Islet of Langerhans (tissue), 1 donor: ENCODE data around the gene SPAG16.

ENCODE experiments used
- FAIRE-seq: peaks from one replicate; lab custom pipeline; 2011; peaks lifted over from hg19 to GRCh38; lab: Jason Lieb, UNC

Gene SPAG16

GRCh38 chr2:213411582-213412289, 127.5 kb downstream of the SPAG16 start:
- no peak for FAIRE-seq

DNA sequence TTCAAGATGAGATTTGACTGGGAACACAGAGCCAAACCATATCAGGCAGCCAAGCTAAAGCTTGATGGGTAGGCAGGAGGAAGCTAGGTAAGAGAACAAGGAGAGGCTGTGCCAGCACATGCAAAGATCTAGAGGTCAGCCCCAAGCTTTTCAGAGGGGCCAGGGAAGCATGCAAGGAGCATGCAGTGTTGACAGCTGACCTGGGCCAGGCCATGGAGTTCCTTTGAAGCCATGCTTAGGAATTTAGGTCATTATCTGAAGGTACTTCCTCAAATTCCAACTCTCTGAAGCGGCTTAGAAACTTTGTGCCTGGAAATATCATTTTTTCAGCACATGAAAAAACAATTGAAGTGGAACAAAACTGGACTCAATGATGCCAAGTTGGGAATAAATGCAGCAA, 130.8 kb downstream of the SPAG16 start:
- no peak for FAIRE-seq

GRCh38 chr2:213416832-213417231, 132.6 kb downstream of the SPAG16 start:
- no peak for FAIRE-seq

DNA sequence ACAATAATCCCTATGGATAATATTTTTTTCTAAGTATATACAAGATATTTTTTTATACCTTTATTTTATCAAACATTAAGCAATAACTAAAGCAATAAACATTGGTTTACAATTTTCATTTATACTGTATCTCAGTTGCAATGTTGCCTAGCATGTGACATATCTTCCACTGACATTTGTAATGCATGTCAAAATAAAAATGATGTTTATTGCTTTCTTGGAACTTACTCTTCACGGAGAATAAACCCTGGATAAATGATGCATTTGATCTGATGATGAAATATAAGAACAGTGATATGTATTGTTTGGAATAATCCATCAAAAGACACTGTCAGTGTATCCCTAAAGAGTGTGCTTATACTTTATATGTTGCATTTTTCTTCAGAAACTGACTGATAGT, 135.7 kb downstream of the SPAG16 start:
- FAIRE-seq: no peak

GRCh38 chr2:213420828-213421385, 136.6 kb downstream of the SPAG16 start:
- no peak for FAIRE-seq

- FAIRE-seq: no peak
These were observed 137.9 kb downstream of the SPAG16 start for GRCh38 chr2:213422211-213422610.

DNA sequence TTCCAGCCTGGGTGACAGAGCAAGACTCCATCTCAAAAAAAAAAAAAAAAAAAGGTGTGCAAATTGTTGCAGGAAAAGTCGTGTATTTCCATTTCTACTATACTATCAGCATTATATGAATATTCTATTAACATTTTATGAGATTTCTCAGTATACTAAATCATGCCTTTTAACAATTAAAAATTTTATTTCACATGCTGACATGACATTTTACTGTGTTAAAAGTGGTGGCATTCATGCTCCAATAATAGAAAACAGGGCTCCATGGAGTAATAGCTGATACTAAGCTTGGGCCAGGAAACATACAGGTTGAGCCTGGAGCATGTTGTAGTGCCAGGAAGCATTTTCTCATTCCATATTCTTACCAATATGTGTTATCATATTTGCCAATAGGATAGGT, 141.4 kb downstream of the SPAG16 start:
- FAIRE-seq: no peak

- FAIRE-seq: no peak
These were observed 145.3 kb downstream of the SPAG16 start for GRCh38 chr2:213429516-213429915.

DNA sequence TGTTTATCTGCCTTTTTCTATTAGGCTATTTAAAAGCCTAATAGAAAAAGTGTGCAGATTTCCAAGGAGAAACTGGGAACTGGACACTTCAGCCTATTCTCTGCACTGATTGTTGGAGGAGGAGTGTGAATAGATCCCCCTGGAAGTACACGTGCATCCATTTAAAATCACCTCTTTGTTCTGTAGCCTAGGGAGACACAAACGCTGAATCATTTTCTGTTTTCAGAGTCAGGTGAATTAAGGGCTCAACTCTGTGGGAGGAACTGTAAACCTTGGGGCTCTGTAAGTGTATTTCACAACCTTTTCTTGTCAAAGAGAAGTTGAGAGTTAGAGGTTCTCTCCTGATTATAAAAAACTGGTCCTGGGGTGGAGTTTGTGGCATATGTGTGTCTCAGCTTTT, 159.7 kb downstream of the SPAG16 start:
- no peak for FAIRE-seq

DNA sequence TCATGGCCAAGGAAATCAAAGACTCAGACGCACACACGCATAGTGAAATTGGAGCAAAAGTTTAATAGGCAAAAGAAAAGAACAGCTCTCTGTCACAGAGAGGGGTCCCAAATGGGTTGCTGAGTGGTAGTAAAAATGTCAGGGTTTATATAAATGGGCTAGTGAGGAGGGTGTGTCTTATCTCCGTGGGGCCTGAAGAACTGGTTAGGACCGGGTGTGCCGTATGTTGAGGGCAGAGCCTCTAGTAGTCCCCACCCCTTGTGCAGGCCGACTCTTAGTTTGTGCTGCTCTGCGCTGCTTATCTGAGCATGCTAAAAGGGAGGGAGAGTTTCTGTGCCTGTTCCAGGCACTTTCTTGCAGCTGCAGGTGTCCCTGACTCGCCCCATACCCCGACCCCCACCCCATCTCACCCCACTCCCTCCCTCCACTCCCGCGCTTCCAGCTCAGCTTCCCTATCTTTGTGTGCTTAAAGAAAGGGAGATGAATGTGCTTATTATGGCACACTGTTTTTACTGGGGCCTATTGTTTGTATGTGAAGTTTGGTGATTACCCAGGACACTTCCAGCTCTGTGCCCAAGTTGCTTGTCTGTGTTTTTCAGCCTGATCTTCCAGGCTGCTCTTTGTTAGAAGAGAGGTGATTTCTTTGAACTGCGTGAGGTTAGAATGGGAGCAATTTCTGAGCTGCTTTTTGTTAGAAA, 167.4 kb downstream of the SPAG16 start:
- FAIRE-seq: no peak

- no peak for FAIRE-seq
These were observed 171.2 kb downstream of the SPAG16 start for GRCh38 chr2:213455316-213456008.

- no peak for FAIRE-seq
These were observed 191.2 kb downstream of the SPAG16 start for GRCh38 chr2:213475433-213475832.

DNA sequence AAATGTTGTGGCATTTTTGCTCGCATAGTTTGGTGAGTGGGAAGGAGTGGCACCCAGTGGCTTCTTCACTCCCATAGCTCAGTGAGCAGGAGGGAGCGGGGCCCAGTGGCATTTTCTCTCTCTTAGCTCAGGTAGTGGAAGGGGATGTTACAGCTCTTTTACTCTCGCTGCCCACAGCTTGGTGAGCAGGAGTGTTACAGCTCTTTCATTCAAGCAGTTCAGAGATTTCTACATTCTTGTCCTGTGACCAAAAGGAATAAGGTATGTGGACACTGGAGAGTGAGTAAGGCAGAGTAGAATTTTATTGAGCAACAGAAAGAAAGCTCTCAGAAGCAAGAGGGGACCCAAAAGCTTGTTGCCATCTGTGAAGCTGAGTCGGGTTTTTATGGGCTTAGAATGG, 192.4 kb downstream of the SPAG16 start:
- no peak for FAIRE-seq

DNA sequence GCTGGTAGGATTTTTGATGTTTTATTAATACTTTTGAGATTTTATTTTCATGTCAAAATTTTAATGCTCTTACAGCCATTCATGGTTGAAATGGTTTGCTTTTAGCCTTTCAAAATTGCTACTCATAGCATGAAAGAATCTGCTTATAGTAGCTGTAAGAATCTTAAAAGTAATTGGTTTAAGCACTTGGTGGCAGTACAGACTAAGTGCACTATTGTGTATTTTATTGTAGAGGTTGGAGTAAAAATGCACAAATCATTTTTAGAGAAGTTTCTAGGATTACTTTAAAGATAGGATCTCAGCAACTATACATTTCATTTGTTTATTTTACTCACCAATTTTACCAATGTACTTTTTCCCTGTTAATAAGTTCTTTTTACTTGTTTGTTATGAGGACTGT, 205.8 kb downstream of the SPAG16 start:
- no peak for FAIRE-seq

GRCh38 chr2:213491376-213491775, 207.1 kb downstream of the SPAG16 start:
- FAIRE-seq: no peak

GRCh38 chr2:213496226-213496625, 212.0 kb downstream of the SPAG16 start:
- FAIRE-seq: no peak

DNA sequence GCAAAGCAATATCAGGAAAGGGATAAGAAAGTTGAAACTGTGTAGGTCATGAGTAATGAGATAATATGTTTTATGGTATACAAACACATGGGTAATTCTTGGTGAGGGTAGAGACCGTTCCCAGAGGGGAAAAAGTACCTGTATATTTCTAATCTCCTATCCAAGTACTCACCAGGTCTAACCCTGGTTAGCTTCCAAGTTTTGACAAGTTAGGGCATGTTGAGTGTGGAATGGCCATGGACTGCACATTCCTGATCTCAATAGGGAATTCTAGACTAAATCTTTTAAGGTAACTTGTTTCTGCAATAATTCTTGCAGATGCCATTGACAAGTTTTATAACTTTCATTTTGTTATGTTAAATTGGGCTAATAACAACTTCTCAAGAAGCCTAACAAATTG, 216.6 kb downstream of the SPAG16 start:
- no peak for FAIRE-seq

DNA sequence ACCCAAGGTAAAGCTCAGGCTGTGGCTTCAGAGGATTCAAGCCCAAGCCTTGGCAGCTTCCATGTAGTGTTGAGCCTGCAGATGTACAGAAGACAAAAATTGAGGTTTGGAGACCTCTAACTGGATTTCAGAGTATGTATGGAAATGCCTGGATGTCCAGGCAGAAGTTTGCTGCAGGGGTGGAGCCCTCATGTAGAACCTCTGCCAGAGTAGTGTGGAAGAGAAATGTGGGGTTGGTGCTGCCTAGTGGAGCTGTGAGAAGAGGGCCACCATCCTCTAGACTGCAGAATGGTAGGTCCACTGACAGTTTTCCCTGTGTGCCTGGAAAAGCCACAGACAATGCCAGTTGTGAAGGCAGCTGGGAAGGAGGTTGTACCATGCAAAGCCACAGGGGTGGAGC, 239.9 kb downstream of the SPAG16 start:
- no peak for FAIRE-seq

GRCh38 chr2:213537579-213537978, 253.3 kb downstream of the SPAG16 start:
- FAIRE-seq: no peak

DNA sequence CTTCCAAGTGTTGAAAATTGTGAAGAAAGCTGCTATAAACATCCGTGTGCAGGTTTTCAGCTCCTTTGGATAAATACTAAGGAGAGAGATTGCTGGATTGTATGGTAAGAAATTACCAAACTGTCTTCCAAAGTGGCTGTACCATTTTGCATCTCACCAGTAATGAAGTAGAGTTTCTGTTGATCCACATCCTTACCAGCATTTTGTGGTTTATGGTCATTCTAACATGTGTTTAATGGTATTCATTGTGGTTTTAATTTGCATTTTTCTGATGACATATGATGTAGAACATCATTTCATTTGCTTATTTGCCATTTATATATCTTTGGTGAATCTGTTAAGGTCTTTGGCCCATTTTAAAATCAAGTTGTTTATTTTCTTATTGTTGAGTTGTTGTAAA, 260.7 kb downstream of the SPAG16 start:
- no peak for FAIRE-seq

GRCh38 chr2:213545481-213545880, 261.2 kb downstream of the SPAG16 start:
- FAIRE-seq: no peak

- FAIRE-seq: no peak
These were observed 261.8 kb downstream of the SPAG16 start for GRCh38 chr2:213545964-213546475.

DNA sequence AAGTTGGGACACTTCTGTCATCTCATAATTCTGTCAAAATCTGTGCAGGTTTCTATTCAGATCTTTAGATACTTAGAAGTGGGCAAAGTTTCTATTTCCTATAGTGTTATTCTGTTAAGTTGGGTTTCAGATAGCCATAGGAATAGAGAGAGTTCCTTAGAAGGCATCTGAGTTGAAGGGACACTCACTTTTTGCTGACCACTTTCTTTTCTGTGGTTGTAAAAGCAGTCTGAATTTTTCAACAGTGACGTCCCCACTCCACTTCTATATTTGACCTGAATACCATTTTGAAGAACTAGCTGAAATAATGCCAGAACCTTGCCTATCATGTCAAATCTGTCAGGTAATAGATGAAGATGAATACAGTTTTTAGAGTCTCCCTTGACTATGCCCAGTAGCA, 267.3 kb downstream of the SPAG16 start:
- FAIRE-seq: no peak
